ENCODE data around the gene STUM.

Gene STUM

DNA sequence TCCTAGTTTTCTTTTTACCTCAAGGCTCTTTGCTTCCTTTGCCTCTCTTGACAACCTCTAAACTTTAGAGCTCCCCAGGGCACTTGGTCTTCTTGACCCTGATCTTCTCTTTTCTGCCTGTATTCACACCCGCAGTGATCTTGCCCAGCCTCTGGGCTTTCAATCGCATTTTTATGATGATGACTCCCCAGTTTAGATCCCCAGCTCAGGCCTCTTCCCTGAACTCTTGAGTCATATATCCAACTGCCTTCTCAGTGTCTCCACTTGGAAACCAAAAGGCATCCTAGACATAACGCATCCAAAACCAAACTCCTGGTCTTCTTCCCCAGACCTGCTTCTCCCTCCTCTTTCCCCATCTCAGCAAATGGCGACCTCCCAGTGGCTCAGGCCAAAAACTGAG lies 6.5 kb downstream of the STUM start:
- intact Hi-C loops (cut with DNase I): no loop called here
- no peak for DNase-seq

DNA sequence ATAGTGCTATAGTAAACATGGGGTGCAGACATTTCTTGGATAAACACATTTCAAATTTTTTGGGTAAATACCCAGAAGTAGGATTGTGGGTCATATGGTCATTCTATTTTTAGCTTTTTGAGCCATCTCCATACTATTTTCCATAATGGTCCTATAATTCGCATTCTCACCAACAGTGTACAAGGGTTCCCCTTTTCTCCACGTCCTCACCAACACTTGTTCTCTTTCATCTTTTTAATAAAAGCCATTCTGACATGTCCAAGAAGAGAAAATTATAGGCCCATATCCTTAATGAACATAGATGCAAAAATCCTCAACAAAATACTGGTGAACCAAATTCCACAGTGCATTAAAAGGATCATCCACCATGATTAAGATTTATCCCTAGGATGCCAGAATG lies 8.9 kb downstream of the STUM start:
- DNase-seq: no peak
- intact Hi-C loops (cut with DNase I): no loop called here

DNA sequence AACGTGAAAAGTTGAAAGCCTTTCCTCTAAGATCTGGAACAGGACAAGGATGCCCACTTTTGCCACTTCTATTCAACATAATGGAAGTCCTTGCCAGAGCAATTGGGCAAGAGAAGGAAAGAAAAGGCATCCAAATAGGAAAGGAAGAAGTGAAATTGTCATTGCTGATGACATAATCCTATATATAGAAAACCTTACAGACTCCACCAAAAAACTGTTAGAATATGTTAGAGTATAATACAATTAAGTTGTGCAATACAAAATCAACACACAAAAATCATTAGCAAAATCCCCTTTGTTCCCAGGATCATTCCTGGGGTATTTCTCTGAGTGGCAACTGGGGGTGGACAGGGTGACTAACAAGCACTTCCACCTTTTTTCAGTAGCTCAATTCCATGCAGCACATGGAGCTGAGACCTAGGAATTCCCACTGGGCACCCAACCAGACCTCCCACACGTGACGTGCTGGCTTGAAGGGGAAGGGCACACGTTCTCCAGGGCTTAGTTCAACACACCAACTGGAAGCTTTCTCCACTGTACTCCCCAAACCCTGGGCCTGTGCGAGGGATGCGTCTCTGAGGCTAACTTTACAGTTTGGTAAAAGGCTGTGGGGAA lies 9.6 kb downstream of the STUM start:
- DNase-seq: no peak
- intact Hi-C loops (cut with DNase I): no loop called here

DNA sequence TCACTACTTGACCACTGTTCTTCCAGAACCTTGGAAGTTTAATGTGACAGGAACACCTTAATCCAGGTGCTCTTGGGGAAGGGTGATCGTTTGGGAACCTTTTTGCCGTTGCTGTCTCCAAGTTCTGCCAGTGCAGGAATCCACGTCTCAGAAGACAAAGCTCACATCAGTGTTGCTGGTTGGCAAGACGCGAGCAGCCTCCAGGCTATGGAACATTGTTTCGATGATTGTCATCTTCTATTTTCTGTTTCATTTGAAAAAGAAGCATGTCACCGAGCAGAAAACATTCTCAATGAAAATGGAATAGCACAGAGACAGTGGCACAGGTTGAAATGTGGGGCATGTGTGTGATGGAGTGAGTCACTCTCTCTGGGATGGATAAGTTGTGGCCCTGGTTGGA lies 11.7 kb downstream of the STUM start:
- no peak for DNase-seq
- intact Hi-C loops (cut with DNase I): no loop called here

DNA sequence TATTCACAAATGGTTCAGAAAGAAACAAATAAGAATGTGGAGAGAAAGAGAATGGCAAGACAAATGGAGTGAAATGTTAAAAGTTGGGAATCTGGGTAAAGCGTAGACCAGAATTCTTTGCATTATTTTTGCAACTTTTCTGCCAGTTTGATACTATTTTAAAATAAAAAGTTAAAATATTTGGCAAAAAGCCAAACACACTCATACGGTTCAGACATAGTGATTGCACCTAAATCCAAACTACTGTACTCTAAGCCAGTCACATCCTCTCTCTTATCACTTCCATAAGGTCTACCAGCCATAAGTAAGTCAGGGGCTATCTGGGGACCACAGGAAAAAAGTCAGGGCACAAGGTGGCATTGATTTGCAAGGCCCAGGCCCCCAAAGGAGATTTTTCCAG lies 14.4 kb downstream of the STUM start:
- DNase-seq: no peak
- intact Hi-C loops (cut with DNase I): no loop called here

DNA sequence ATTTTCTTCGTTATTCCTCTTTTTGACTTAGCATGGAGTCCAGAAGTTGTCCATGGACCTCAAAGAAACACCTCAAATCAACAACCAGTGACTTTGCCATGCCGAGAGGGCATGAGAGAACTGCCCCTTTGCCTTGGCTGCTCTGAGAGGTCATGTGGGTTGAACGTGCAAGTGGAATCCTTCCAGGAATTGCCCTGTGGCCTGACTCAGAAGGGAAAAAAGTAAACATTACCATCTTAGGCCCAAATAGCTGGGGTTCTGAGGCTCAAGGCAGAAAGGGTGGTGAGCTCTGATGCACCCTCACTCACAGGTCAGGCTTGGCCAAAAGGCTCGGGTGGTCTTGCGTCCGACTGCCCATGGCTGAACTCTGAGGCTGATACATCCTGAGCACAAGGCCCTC lies 15.1 kb downstream of the STUM start:
- intact Hi-C loops (cut with DNase I): no loop called here
- peak in 1 of 10 donors; percentile 15 for DNase-seq

DNA sequence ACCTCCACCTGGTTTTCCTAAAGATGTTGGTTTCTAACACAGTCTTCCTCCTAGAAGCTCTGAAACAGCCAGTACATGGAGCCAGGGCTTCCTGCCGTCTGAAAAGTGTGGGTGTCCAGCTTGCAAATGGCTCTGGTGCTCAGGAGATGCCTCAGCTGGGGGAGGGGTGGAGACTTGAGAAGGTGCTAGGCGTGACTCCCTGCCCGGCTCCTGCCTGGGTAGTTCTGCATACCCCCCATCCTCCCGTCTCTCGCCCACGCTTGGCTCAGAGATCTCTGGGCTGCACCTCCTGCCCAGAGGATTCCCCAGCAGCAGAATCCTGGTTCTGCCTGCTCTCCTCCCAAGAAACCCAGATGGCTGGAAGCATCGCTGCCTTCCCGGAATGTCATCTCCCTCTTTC lies 16.9 kb downstream of the STUM start:
- intact Hi-C loops (cut with DNase I): no loop called here
- DNase-seq: peak in 8 of 10 donors; percentile 48 to 95 (median 62)

DNA sequence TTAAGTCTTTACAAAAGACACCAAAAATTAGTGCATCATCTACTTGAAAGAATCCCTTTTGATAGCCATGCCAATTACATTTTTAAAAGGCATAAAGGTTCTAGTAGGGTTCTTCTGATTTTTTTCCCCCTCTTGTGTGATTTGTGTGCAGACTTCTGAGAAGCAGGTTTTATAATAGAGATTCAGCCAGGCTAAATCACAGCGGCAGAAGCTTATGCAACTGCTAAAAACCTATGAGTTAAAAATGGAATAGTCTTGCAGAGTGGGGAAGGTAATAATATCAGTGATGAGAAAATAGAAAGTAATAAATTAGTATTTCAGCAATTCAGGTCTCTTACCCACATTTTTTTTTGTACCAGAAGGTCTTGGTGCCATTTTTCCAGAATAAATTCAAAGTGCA lies 17.7 kb downstream of the STUM start:
- DNase-seq: no peak
- intact Hi-C loops (cut with DNase I): no loop called here

DNA sequence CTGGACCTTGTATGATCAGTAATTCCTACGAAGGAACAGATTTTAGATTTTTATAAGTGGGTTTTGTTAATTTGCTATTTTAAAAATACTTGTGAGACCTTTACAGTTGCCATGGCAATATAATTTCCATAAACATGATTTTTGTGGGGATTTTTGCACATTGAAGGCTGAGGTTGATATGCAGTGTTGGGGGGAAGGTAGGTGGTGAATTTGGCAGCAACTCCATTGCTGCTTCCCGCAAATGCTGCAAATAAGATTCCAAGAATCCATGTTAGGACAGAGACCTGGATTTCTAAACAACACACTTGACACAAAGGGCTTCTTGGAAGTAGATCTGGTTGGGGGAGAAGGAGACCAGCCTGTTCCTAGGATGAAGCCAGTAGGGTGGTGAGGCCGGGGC lies 18.2 kb downstream of the STUM start:
- intact Hi-C loops (cut with DNase I): no loop called here
- DNase-seq: no peak

DNA sequence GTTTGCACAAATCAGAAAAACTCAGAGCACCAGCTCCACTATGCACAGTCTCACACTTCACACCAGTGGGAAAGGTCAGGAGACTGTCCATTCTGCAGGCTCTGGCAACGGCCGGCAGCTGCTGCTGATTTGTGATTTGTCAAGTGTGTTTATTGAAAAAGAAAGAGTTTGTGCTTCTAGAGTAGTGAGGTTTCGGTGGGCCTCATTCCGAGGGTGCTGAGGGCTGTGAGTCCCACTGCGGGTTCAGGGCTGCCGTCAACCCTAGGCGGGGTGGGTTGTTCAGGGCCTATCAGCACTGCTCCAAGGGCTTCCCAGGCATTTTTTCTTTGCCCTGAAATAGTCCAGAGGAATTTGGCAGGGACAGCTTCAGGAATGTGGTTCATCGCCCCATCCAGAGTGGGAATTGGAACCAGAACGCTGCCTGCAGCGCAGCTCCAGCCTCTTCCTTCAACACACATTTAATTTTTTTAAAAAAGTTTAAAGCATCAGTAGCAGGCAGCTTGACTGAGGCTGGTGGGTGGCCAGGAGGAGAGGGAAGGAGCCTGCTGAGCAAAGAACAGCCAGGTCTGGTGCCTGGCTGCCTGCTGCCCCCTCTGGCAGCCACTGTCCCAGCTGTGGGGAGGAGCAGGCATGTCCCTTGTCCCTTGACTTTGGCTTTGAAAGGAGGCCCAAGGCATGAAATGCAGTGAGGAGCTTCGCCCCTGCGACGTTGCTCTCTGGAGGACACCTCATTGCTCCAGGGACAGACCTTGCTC lies 19.7 kb downstream of the STUM start:
- intact Hi-C loops (cut with DNase I): no loop called here
- DNase-seq: peak in 6 of 10 donors; percentile 38 to 92 (median 52)

DNA sequence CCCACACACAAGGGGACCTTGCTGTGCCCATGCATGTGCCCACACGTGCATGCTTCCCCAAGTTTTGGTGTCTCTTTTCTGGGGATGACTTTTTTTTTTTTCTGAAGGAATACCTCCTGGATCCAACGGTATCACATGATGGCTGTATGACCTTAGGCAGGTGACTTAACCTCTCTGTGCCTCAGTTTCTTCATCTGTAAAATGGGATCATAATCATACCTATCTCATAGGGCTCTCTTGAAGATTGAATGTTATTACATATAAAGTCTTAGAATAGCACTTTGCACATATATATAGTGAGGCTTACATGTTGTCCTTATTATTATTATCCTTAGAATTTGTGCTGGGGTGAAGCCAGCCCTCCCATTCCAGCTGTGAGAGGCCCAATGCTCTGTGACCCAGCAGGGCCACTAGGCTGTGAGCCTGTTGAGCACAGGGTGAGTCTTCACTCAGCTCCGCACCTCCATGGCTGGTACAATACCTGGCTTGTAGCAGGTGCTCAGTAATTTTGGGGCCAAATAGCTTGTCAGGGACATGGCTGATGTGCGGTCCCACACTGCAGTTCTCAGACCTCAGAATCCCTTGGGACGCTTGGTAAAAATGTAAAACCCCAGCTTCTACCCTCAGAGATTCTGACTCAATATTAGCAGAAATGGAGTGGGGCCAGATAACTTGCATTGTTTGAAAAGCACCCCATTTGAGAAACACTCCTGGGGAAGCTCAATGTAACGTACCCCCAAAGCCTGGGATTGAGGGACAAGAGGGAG lies 20.6 kb downstream of the STUM start:
- DNase-seq: no peak
- intact Hi-C loops (cut with DNase I): no loop called here

DNA sequence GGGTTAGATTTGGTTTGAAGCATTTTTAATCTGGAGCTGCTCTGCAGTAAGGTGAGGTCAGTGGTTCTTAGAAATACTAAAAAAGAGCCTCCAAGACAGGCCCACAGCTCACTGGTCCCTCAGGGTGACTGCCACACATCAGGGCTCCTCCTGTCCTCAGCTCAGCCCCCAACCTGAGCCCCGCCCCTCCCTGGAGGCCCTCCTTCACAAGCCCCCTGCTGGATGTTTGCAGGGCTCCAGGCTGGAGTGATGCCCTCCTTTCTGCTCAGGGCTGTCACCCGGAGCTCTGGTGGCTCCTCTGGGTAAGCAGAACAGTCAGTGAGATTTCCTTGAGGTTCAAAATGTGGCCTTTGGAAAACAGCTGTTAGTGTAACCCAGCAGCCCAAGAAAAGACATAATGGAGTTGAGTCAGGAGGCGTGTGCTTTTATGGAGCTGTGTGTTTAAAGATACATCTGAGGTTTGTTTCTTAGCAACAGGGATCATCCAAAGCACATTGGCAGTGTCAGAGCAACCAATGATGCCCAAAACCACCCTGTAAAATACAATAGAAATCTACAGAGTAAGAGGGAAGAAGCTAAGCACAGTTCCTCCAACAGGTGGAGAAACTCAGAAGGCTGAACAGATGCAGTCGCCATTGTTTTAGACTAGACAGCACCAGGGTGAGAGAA lies 21.4 kb downstream of the STUM start:
- intact Hi-C loops (cut with DNase I): no loop called here
- DNase-seq: peak in 1 of 10 donors; percentile 8

DNA sequence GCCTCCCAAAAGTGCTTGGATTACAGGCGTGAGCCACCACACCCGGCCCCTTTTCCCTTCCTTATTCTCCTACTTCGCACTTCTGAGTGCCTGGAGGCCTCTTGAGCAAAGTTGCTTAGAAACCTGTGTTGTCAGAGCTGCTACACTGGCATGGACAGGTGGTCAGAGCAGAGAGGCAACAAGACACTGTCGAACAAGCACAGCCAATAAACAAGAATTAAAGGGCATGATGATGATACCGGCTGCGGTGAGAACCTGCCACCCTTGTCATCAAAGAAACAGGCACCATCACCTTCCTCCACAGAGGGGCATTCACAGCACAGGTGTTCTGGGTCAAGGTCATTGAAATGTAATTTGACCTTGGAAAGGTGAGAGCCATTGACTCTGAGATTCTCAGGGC lies 23.3 kb downstream of the STUM start:
- intact Hi-C loops (cut with DNase I): no loop called here
- DNase-seq: no peak

DNA sequence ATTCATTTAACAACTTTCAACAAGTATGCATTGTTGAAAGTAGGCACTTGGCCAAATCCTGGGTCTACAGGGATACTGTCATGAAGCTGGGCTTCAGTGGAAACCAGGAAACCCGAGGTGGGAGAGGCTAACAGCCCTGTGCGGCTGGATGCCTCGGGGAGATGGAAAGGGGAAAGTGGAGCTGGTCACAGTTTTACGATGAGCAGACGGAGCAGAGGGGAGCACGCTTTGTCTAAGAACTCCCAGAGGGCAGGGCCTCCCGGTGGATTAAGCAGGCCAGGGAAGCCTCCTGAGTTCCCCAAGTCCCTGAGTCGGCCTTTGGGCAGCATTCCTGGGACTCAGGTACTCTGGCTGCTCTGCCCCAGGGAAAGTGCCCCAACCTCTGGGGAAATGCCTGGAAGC lies 23.8 kb downstream of the STUM start:
- intact Hi-C loops (cut with DNase I): no loop called here
- peak in 1 of 10 donors; percentile 56 for DNase-seq

DNA sequence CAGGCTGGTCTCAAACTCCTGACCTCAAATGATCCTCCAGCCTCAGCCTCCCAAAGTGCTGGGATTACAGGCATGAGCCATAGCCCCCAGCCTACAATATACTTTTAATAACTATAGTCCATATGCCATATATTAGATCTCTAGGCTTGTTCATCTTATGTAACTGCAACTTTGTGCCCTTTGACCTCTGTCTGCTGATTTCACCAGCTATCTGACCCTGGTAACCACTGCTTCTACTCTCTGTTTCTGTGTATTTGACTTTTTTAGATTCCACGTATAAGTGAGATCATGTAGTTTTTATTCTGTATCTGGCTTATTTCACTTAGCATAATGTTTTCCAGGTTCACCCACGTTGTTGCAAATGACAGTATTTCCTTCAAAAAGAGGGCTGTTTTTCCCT lies 25.5 kb downstream of the STUM start:
- intact Hi-C loops (cut with DNase I): no loop called here
- DNase-seq: no peak

DNA sequence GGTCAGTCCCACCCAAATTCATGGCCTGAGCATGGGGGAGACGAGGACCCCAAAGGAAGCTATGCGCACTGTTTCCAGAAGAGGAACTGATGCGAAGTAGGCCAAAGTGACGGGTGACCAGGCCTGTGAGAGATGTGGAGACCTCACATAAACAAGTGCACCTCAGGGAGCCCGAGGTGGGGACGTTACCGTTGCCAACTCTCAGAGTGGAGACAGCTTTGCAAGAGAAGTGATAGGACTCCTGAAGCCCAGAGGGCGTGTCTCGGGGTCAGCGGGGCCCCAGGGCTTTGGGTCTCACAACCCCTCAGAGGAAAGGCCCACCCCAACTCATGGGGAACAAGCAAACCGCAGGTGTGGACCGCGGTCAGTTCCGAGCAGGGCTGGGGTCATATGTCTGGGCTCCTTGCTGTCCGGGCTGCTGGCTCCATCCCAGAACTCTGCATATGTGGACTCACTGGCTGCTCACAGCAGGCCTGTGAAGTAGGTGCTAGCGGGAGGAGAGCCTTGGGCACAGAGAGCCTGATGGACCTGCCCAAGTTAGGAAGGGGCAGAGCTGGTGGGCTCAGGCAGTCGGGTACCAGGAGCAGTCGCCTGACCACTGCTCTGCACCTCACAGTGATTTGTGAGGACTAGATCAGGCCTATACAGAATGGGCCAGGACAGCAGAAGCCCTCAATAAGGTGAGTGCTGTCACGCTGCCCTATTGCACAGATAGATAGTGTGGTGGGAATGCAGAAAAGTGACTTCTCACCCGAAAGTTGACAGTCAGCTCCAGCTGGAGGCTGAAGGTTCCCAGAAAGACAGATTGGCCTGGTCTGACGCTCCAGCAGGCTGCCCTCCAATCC lies 26.2 kb downstream of the STUM start:
- no peak for DNase-seq
- intact Hi-C loops (cut with DNase I): no loop called here

DNA sequence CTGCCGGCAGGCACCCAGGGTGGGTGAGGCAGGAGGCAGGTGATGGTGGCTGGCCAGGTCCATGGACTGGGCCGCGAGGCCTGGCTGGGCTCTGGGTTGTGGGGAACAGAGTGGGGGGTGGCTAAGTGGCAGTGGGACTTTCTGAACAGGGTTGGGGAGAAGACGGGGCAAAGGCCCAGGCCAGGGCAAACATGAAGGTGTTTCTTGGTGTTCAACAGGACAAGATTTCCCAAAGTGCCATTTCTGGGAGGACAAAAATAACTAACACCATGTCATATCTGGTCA lies 26.8 kb downstream of the STUM start:
- intact Hi-C loops (cut with DNase I): no loop called here
- no peak for DNase-seq

DNA sequence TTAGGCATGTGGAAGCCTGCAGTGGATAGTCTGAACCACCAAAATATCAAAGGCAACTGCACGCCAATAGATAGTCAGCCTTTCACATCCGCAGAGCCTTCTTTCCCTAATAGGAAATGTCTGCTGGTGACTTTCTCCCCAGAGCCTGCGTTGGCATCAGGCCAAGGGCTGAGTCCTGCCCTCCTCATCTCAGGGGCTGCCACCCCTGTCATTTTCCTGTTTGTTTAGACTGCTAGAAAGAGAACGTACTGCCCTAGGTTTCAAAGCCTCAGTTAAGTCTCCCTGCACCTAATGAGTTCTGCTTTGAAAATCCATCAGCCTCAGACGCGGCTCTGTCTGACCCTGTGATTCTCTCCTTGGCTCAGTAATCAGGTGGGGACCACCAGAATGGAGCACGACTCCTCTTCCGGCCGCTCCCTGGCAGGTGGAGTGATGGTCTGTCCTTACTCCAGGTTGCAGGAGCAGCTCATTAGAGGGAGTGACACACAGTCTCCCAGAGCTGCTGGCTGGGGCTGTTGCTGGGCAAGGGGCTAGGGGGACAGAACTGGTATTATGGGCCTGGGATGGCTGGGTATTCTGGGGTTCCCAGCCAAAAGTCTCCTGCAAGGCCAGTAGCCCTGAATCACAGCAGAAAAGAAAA lies 27.3 kb downstream of the STUM start:
- intact Hi-C loops (cut with DNase I): no loop called here
- no peak for DNase-seq

DNA sequence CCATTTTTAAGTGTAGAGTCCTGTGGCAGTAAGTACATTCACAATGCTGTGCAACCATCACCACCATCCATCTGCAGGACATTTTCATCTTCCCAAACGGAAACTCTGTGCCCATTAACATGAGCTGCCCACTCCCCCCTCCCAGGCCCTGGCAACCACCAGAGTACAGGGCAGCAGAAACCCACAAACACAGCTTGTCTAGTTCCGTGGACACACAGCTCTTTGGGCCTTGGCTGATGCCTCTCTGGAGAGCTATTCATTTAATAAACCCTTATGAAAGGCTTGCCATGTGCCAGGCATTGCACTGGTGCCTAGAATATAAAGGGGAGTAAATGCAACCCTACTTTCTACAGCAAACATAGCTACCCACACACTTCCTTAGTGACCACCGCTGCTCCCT lies 28.0 kb downstream of the STUM start:
- no peak for DNase-seq
- intact Hi-C loops (cut with DNase I): no loop called here

All from posterior cingulate gyrus (tissue), 11 donors.